Activated CD8-positive, alpha-beta memory T cell treated with anti-CD3 and anti-CD28 coated beads, Interleukin-2, amount 10 ng/mL, durations not matched to agents 7 days and 5 days (primary cell): ENCODE results near the gene ST6GALNAC1. TPM values are rescaled to one million over a fixed set of nuclear protein-coding genes. Genes with fewer than 3 reads are reported as not detected.
"Not testable (repeated sequence)": the region's sequence is repeated elsewhere in the genome, so short reads cannot be mapped to it uniquely, and the experiment has no call there.

Source experiments
- ATAC-seq: fragments of 150-1000 bp; cut with Tn5 transposase; one replicate; pipeline ENCODE4 v1.10.0; 2021; ENCODE audit warnings: moderate library complexity
- CTCF ChIA-PET: fragments of 350-600 bp; sonication (Branson Sonifier 250); formaldehyde crosslinking; loops from one replicate; lab custom pipeline; 2021; ENCODE audit warnings: antibody characterized with exemption; lab: Charles Lee
- DNase-seq: peaks from one replicate; pipeline ENCODE4 v3.0.0-alpha.2; 2020
- H3K27ac Mint-ChIP-seq: one replicate; pipeline ENCODE4 v1.8.0; 2021; ENCODE audit warnings: mild to moderate bottlenecking, mixed read lengths
- H3K27me3 Mint-ChIP-seq: one replicate; pipeline ENCODE4 v1.8.0; 2021; ENCODE audit warnings: mixed read lengths
- H3K36me3 Mint-ChIP-seq: one replicate; pipeline ENCODE4 v1.8.0; 2021; ENCODE audit warnings: mild to moderate bottlenecking, mixed read lengths
- H3K4me1 Mint-ChIP-seq: one replicate; pipeline ENCODE4 v1.8.0; 2021; ENCODE audit warnings: mixed read lengths
- H3K4me3 Mint-ChIP-seq: one replicate; pipeline ENCODE4 v1.8.0; 2021; ENCODE audit warnings: mild to moderate bottlenecking, moderate library complexity, mixed read lengths
- H3K9me3 Mint-ChIP-seq: one replicate; pipeline ENCODE4 v1.8.0; 2022; ENCODE audit warnings: low read depth, mixed read lengths
- total RNA-seq, 2 experiments: library from RNA; stranded (reverse); gene quantifications; one replicate each; pipeline ENCODE4 v1.2.3, GENCODE V29; 2021

ST6GALNAC1 gene
- total RNA-seq, 2 experiments from 2014 or later: not detected

- DNase-seq (no peak), ATAC-seq (no peak)
- H3K9me3 Mint-ChIP-seq: no peaks in the 10 kb centered on the region
- CTCF ChIA-PET: interaction anchor here (1.1 to 2.6 kb wide), 2 partner anchors 11 to 598 kb away, joined by 3 to 14 read pairs; no protein-coding TSS in a partner anchor
- no peak overlapping the region for H3K27ac Mint-ChIP-seq
- H3K4me1 Mint-ChIP-seq: peaks cover 7% of the 10 kb centered on the region
- H3K4me3 Mint-ChIP-seq: no peak overlapping the region
- H3K27me3 Mint-ChIP-seq: no peaks in the 10 kb centered on the region
- no peaks in the 10 kb centered on the region for H3K36me3 Mint-ChIP-seq
These were observed 31.1 kb downstream of the ST6GALNAC1 start for GRCh38 chr17:76612465-76612864.

GRCh38 chr17:76611758-76612157, 31.8 kb downstream of the ST6GALNAC1 start:
- no peak overlapping the region for H3K4me3 Mint-ChIP-seq
- H3K4me1 Mint-ChIP-seq: peaks cover 7% of the 10 kb centered on the region
- no peaks in the 10 kb centered on the region for H3K36me3 Mint-ChIP-seq
- CTCF ChIA-PET: interaction anchor here (0.5 to 2.6 kb wide), 3 partner anchors 12 to 96 kb away, joined by 3 to 14 read pairs (median 4); no protein-coding TSS in a partner anchor
- ATAC-seq: no peak
- DNase-seq: no peak
- no peak overlapping the region for H3K27ac Mint-ChIP-seq
- no peaks in the 10 kb centered on the region for H3K9me3 Mint-ChIP-seq
- H3K27me3 Mint-ChIP-seq: no peaks in the 10 kb centered on the region

- CTCF ChIA-PET: interaction anchor here (0.8 to 2.6 kb wide), 2 partner anchors 12 to 13 kb away, joined by 3 to 14 read pairs; no protein-coding TSS in a partner anchor
- not testable (repeated sequence) for H3K4me3 Mint-ChIP-seq, H3K27me3 Mint-ChIP-seq, H3K36me3 Mint-ChIP-seq, ATAC-seq, H3K4me1 Mint-ChIP-seq, H3K9me3 Mint-ChIP-seq, DNase-seq, H3K27ac Mint-ChIP-seq
These were observed 32.3 kb downstream of the ST6GALNAC1 start for GRCh38 chr17:76611080-76611749.

GRCh38 chr17:76606685-76607084, 36.9 kb downstream of the ST6GALNAC1 start:
- H3K4me3 Mint-ChIP-seq, H3K27ac Mint-ChIP-seq, H3K36me3 Mint-ChIP-seq, ATAC-seq, H3K9me3 Mint-ChIP-seq, H3K27me3 Mint-ChIP-seq, DNase-seq, H3K4me1 Mint-ChIP-seq, CTCF ChIA-PET: not testable (repeated sequence)

GRCh38 chr17:76601065-76601464, 42.5 kb downstream of the ST6GALNAC1 start:
- Mint-ChIP-seq H3K4me1 (peaks cover 12% of the 10 kb centered on the region), H3K4me3 (no peak overlapping the region), H3K27me3 (peaks cover 24% of the 10 kb centered on the region), H3K9me3 (no peaks in the 10 kb centered on the region), H3K36me3 (no peaks in the 10 kb centered on the region), H3K27ac (no peak overlapping the region)
- ATAC-seq: no peak
- CTCF ChIA-PET: interaction anchor here (1.0 to 1.8 kb wide), 3 partner anchors 13 to 30 kb away, joined by 3 to 6 read pairs (median 3); no protein-coding TSS in a partner anchor
- DNase-seq: no peak

GRCh38 chr17:76599694-76600460, 43.7 kb downstream of the ST6GALNAC1 start:
- peaks cover 12% of the 10 kb centered on the region for H3K4me1 Mint-ChIP-seq
- ATAC-seq: no peak
- peaks cover 28% of the 10 kb centered on the region for H3K27me3 Mint-ChIP-seq
- no peaks in the 10 kb centered on the region for H3K36me3 Mint-ChIP-seq
- H3K4me3 Mint-ChIP-seq: no peak overlapping the region
- no peaks in the 10 kb centered on the region for H3K9me3 Mint-ChIP-seq
- H3K27ac Mint-ChIP-seq: no peak overlapping the region
- CTCF ChIA-PET: interaction anchor here (0.6 to 2.6 kb wide), 6 partner anchors 14 to 1489 kb away, joined by 3 to 13 read pairs (median 5); no protein-coding TSS in a partner anchor
- DNase-seq: no peak

GRCh38 chr17:76598004-76598439, 45.5 kb downstream of the ST6GALNAC1 start:
- DNase-seq: no peak
- Mint-ChIP-seq H3K9me3 (no peaks in the 10 kb centered on the region), H3K4me1 (peaks cover 12% of the 10 kb centered on the region), H3K4me3 (no peak overlapping the region), H3K36me3 (no peaks in the 10 kb centered on the region), H3K27ac (no peak overlapping the region), H3K27me3 (peaks cover 31% of the 10 kb centered on the region)
- ATAC-seq: no peak
- CTCF ChIA-PET: interaction anchor here (0.7 to 2.6 kb wide), 6 partner anchors 14 to 83 kb away, joined by 3 to 13 read pairs (median 4); no protein-coding TSS in a partner anchor

GRCh38 chr17:76597156-76598003, 46.2 kb downstream of the ST6GALNAC1 start:
- Mint-ChIP-seq H3K4me1 (peaks cover 12% of the 10 kb centered on the region), H3K27ac (no peak overlapping the region), H3K4me3 (no peak overlapping the region), H3K27me3 (peaks cover 31% of the 10 kb centered on the region), H3K9me3 (no peaks in the 10 kb centered on the region), H3K36me3 (no peaks in the 10 kb centered on the region)
- DNase-seq (no peak), ATAC-seq (no peak)
- CTCF ChIA-PET: interaction anchor here (0.8 to 2.6 kb wide), 4 partner anchors 14 to 74 kb away, joined by 3 to 13 read pairs (median 5); no protein-coding TSS in a partner anchor

GRCh38 chr17:76594690-76595089, 48.9 kb downstream of the ST6GALNAC1 start:
- DNase-seq (no peak), ATAC-seq (no peak)
- Mint-ChIP-seq H3K9me3 (no peaks in the 10 kb centered on the region), H3K27ac (no peak overlapping the region), H3K4me1 (no peaks in the 10 kb centered on the region), H3K27me3 (peaks cover 30% of the 10 kb centered on the region), H3K36me3 (no peaks in the 10 kb centered on the region), H3K4me3 (no peak overlapping the region)
- CTCF ChIA-PET: interaction anchor here (1.1 to 2.1 kb wide), 4 partner anchors 9 to 71 kb away, joined by 4 to 7 read pairs (median 6); partner anchors contain the start of gene ST6GALNAC2

GRCh38 chr17:76593959-76594358, 49.6 kb downstream of the ST6GALNAC1 start:
- H3K9me3 Mint-ChIP-seq: no peaks in the 10 kb centered on the region
- no peaks in the 10 kb centered on the region for H3K4me1 Mint-ChIP-seq
- H3K27me3 Mint-ChIP-seq: peaks cover 35% of the 10 kb centered on the region
- CTCF ChIA-PET: interaction anchor here (1.1 to 2.1 kb wide), 5 partner anchors 8 to 87 kb away, joined by 3 to 7 read pairs (median 5); partner anchors contain the start of gene ST6GALNAC2
- no peak overlapping the region for H3K27ac Mint-ChIP-seq
- no peaks in the 10 kb centered on the region for H3K36me3 Mint-ChIP-seq
- DNase-seq (no peak), ATAC-seq (no peak)
- H3K4me3 Mint-ChIP-seq: no peak overlapping the region

- Mint-ChIP-seq H3K9me3 (no peaks in the 10 kb centered on the region), H3K4me3 (no peak overlapping the region), H3K36me3 (no peaks in the 10 kb centered on the region), H3K27ac (no peak overlapping the region), H3K4me1 (no peaks in the 10 kb centered on the region), H3K27me3 (peaks cover 35% of the 10 kb centered on the region)
- ATAC-seq: no peak
- CTCF ChIA-PET: interaction anchor here (1.2 to 2.1 kb wide), 4 partner anchors 31 to 88 kb away, joined by 3 to 7 read pairs (median 6); no protein-coding TSS in a partner anchor
- DNase-seq: no peak
These were observed 50.2 kb downstream of the ST6GALNAC1 start for GRCh38 chr17:76593384-76593826.

GRCh38 chr17:76588182-76588581, 55.4 kb downstream of the ST6GALNAC1 start:
- ATAC-seq: no peak
- no peaks in the 10 kb centered on the region for H3K9me3 Mint-ChIP-seq
- H3K27me3 Mint-ChIP-seq: peaks cover 63% of the 10 kb centered on the region
- CTCF ChIA-PET: interaction anchor here (1.2 to 3.8 kb wide), 3 partner anchors 14 to 94 kb away, joined by 3 to 14 read pairs (median 4); no protein-coding TSS in a partner anchor
- no peaks in the 10 kb centered on the region for H3K36me3 Mint-ChIP-seq
- no peak overlapping the region for H3K4me3 Mint-ChIP-seq
- peaks cover 6% of the 10 kb centered on the region for H3K4me1 Mint-ChIP-seq
- no peak for DNase-seq
- no peak overlapping the region for H3K27ac Mint-ChIP-seq
